ENCODE results near the gene CTDSPL.
A peak's percentile ranks its signal among the peaks of the same experiment; 100 is the strongest.
"Not testable (repeated sequence)": the region's sequence is repeated elsewhere in the genome, so short reads cannot be mapped to it uniquely, and the experiment has no call there.

CTDSPL gene

DNA sequence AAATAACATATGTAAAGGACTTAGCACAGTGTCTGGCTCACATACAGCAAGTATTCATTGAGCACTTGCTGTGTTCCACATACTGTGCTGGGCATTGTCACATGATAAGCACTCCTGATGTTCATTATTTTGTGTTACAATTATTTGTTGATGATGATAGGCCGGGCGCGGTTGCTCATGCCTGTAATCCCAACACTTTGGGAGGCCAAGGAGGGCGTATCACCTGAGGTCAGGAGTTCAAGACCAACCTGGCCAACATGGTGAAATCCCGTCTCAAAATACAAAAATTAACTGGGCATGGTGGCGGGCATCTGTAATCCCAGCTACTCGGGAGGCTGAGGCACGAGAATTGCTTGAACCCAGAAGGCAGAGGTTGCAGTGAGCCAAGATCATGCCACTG is 110.4 kb downstream of the CTDSPL start:
- ATAC-seq, result not testable (repeated sequence)

DNA sequence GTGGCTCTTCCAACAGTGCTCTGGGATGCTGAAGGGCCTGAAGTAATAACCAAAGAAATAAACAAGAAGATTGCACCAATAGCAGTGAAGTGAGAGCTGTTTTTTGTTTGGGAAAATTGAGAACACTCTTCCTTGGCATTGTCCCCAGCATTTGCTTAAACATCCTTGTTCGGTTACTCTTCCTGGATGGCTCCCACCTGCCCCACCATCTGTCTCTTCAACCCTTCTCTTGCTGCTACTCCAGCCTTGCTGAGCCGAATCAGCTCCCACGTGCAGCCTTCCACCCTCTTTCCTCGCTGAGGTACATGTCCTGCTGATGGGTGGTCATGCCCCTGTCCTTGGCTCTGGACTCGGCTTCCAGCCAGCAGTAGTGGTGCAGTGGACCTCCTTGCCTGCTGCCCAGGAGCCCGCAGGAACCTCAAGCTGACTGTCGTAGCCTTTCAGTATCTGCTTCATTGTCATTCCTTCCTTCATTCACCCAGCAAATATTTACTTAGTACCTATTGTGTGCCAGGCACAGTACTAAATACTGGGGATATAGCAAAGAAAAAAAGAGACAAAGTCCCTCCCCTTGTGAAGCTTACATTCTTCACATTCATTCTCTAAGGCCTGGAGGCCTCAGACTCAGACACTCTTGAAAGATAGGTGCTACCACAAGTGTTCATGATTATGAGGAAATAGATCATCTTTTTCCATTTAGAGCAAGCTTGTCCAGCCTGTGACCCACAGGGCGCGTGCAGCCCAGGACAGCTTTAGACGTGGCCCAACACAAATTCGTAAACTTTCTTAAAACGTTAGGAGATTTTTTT is 111.8 kb downstream of the CTDSPL start:
- ATAC-seq, result no peak

DNA sequence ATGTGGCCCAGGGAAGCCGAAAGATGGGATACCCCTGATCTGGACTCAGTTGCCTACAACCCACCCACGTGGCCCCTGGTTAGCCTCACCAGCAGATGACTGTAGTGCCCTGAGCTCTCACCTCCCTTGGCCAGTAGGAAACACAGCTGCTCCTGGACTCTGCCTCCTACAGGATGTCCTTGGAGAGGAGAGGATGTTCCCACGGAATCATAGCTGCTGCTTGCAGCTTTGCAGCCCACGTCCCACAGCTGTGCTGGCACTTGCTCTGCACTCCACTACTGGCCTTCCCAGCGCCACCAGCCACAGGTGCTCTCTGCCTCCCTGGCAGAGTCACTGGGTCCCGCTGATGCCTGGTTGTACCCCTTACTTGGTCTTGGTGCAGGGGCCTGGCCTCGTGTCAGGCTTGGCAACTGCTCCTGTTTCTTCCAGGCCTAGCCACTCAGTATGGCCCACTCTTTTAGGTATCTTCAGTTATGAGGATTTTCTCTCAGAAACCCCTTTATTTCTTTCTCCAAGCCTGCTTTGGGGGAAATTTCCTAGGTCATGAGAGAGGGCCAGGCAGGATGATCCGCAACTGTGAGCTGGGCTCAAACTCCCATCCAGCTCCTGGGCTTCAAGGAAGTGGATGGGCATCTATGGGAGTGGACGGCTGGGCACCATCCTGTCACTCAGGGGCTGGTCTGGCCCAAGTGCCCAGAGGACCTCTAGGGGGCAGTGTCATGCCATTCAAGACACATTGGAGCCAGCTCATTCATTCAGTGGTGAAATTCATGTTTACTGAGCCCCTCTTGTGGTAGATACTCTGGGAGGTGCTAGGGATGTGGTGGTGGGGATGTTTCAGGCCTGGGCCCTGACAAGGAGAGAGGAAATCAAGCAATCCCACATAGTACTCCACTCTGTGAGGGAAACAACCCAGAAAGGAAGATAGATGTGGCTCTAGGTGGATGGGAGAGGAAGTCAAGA is 112.7 kb downstream of the CTDSPL start:
- ATAC-seq, result peak; percentile 87 to 88

DNA sequence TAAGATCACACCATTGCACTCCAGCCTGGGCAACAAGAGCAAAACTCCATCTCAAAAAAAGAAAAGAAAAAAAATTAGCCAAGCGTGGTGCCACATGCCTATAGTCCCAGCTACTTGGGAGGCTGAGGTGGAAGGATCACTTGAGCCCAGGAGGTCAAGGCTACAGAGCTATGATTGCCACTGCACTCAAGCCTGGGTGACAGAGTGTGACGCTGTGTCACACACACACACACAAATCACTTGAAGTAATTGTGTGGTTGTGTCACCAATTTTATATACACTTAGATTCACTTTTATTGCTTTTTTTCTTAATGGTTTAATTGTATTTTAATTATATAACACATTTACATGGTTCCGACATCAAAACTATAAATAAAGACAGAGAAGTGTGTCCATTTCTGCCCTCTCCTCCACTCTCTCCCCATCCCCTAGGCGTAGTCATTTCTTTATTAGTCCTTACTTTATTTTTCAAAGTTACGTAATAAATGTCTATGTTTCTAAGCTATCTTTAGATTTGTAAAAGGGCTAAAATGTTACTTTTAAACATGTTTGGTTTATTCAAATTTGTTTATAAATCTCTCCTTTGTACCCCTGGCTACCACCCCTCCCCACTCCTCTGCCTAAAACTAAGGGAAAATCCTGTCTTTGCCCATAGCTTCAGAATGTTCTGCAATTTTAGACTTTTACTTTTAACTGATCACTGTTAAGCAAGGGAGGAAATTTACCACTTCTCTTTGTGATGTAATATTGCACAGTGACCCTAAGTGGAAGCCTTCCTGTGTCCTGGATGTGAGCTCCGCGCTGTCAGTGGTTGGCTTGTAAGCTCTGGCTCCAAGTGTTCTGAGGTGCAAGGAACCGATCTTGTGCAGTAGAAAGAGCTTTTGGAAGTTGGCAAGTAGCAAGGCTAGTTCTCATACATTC is 118.1 kb downstream of the CTDSPL start:
- no peak for ATAC-seq

DNA sequence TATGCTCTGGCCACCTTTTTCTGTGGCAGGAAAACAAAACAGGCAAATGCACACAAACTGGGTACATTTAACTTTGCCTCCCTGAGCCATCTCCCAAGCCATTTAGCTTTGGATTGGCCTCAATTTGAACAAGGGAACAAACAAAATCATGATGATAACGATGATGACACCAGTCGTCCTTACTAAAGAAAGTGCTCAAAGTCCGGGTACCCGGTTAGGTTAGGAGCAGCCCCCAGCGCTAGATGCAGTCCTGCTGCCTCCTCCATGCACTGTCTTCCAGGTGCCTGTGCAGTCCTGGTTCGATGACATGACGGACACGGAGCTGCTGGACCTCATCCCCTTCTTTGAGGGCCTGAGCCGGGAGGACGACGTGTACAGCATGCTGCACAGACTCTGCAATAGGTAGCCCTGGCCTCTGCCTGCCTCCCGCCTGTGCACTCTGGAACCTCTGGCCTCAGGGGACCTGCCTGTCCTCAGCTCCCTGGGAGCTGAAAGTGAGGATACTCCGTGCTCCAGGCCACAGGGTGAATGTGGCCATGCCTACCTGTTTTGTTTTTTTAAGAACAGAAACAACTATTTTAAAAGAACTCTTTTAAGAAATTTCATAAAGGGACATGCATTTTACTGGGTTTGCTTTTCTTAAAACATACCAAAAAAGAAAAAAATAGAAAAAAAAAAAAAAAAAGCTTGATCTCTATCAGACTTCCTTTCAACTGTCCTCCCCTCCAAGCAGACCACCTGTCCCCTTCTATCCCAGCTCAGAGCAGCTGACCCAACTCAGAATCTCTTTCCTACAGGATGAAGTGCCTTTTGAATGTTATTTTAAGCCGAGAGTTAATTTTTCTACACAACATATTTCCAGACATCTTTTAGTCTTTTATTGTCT is 119.0 kb downstream of the CTDSPL start:
- ATAC-seq, result no peak

DNA sequence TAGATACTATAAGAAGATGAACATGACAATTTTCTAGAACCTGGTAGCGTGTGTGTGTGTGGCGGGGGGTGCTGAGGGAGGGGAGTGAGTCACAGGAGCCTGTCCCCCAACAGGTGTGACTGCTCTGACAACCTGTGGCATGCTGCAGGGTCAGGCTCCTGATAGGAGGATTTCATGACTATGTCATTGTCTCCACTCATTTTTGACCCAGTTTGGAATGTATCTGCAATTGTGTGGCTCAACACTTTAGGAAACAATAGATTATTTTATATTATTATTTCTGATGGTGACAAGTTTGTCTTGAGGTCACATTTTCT is 119.6 kb downstream of the CTDSPL start:
- no peak for ATAC-seq

DNA sequence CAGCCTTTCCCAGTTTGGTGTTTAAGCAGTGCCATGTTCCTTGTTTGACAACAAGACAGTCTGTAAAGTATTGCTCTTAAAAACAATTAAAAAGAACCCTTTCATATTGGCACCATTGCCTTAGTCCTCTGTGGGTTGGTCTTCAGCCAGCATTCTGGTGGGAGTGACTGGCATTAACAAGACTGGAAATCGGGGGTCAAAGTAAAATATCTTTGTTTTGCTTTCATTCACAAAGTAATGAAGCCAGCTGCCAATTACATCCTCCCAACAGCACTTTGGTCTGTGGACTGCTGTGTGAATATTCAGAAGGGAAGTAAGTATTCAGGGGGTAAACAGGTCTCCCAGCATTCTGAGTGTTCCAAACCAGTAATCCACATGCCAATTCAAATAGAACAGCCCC is 120.7 kb downstream of the CTDSPL start:
- ATAC-seq, result no peak

DNA sequence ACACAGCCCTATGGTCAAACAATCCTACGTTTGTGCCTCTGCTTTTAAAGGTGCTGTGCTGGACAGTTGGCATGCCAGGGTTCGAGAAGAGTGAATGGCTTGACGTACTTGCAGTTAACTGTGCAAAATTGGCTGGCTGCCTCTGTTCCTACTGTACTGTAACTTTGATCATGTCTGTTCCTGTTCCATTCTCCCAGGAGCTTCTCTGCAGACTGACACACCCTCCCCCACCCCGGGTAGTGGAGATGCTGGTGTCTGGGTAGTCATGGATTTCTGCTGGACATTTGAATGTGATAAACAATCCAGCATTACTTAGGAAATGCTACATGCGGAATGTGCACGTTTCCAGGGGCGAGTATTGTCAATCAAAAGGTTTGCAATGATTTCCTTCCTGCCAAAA is 122.4 kb downstream of the CTDSPL start:
- ATAC-seq, result no peak

DNA sequence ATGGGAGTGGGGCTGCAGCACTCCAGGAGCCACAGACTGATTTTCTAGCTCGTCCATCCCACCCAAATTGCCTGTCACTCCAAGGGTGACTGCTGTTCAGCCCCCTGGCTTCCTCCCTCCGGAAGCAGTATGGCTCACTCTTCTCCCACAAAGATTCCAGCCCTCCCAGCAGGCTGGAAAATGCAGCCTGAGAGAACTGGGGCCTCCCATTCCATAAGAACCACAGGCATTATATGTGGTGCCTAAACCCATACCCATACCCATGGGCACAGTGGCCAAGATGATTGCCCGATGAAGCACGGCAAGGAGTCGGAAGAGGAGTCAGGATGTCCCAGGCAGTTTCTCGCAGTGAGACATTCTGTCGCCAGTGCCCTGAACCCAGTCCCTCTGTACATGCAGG is 122.9 kb downstream of the CTDSPL start:
- ATAC-seq, result no peak

DNA sequence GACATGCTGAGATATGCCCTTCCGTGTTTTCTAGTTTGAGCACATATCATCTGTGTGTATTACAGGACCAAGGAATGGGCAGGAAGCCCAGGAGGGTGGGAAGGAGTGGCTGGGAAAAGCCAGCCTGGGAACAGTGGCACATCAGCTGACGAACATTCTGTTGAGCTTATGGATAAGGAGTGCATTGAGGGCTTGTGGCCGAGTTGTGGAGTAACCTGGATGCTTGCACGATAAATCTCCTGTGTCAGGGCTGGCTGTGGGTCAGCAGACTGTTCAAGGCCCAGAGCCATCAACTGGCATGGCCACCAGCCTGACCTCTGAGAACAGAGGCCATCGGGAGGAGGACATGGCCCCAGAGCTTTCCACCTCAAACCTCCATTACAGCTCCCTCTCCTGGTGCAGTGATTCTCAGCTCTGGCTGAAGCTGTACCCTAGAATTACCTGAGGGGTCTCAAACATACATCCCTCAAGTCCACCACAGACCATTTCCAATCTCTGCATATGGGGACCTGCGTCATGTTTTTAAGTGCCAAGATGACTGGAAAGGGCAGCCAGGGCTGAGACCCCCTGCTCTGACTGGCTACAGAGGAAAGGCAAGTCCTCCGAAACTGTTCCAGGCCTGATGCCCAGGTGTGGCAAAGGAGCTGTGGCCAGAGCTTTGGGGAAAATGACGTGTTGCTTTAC is 124.1 kb downstream of the CTDSPL start:
- ATAC-seq, result no peak

DNA sequence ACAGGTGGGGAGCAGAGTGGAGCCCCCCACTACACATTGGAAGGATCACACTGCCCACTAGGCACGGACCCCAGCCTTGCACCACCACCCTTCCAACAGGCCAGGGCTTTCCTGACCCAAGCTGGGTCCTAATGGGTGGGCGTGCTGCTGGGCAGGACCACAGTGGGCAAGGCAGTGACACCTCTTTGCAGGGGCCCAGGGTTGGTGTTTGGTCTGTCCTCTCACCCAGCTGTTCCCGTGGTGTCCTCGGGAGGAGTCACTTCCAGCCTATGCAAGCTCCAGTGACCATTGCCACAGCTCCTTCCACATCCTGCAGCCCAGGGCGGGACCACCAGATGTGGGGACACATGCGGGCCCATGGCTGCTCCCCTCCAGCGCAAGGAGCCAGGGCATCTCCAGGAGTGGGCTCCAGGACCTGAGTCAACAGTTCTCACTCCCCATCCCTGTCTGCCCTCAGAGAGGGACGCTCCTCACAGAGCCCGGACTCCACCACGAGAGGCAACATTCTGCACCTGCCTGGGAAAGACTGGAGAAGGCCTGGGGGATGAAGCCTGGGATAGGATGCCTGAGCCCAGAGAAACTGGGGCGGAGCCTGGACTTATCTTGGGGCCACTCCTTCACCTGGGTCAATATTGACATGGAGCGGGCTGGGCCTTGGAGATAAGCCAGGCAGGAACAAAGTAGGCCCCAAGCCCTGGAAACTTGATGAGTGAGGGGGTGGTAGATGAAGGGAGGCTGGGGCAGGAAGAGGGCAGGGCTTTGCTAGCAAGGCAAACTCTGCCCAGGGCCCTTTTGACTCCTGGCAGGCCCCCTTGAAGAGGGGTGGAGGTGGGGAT is 125.0 kb downstream of the CTDSPL start:
- ATAC-seq, result no peak

DNA sequence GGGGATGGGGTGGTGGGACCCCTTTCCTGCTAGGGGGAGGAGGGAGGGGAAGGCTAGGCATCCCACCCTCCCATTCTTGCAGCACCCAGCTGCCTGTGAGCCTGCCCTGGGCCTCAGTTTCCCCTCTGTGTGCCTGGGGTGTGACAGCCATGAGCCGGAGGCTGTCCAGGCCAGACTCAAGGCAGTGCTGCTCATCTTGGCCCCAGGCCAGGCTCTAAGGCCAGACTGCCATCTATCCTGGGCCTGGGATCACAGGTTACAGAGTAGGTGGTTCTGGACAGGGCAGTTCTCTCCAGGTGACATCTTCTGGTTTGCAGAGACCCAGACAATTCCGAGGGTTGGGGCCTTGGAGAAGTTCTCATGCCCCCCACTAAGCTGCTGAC is 125.6 kb downstream of the CTDSPL start:
- ATAC-seq, result no peak

DNA sequence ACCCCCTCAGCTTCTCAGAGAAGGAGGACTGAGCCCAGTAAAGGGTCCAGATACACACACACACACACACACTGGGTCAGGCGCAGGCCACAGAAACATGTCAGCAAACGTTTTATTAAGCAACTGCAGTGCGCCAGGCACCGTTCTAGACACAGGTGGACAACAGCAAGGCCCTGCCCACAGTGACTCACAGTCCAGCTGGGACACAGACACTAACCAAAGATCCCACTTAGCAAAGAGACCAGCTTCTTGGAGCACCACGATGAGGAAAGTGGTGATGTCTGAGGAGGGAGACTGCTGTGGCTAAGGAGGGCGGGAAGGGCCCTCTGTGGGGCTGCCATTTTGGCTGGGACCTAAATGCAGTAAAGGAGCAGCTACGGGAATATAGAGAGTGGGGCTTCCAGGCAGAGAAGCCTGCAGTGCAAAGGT is 126.1 kb downstream of the CTDSPL start:
- ATAC-seq, result no peak

DNA sequence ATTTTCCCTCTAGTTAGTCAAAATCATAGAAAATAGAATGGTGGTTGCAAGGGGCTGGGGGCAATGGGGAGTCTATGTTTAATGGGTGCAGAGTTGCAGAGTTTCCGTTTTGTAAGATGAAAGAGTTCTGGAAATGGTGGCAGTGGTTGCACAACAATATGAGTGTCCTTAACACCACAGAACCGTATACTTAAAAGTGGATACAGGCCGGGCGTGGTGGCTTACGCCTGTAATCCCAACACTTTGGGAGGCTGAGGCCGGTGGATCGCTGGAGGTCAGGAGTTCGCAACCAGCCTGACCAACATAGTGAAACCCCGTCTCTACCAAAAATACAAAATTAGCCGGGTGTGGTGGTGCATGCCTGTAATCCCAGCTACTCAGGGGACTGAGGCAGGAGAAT is 126.7 kb downstream of the CTDSPL start:
- ATAC-seq, result not testable (repeated sequence)

DNA sequence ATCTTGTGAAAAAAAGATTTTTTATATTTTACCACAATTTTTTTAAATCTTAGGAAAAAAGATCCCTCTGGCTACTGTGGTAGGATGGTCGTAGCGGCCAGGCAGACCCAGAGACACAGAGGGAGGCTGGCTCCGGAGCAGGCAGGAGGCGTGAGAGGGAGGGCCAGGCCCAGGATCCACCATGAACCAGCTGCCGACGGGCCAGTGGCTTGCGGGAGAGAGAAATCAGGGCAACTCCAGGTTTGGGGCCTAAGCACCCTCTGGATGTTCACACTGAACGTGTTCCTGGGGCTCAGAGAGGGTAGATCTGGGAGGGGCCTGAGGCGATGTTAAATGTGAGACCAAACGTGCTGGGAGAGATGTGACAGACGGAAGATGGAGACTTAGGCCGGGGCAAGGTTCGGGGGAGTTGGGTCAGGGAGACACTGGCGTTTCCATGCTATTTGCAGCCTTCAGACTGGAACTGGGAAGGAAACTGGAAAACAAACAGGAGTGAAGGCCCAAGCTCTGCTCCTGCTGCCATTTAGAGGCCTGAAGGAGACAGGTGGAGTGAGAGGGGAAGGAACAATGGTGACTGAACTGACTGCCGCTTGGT is 127.3 kb downstream of the CTDSPL start:
- no peak for ATAC-seq

DNA sequence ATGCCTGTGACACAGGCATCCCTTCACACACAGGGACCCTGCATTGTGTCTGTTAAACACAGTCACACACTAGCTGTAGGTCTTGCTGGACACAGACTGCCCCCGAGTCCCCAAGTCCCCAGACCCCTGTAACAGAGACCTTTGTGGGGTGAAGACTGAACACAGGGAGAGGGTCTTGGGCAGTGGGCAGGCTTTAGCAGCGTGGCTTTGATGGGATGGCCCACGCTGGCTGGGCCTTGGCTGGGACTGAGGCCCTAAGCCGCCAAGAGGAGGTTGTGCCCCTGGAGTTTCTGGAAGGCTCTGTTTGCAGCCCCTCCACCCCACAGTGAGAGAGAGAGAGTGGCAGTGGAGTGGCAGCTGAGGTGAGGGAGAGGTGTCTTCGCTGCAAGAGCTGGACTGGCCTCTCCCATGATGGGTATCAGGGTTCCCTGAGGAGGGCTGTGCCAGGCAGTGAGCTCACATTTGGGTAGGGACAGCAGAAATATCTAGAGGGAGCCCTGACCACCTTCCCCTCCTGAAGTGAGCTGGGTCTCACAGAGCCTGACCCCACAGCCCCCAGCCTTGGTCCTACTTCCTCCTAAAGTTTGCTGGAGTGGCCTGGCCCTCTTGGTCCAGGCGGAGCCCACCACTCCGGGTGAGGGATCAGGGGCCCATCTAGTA is 128.3 kb downstream of the CTDSPL start:
- no peak for ATAC-seq

DNA sequence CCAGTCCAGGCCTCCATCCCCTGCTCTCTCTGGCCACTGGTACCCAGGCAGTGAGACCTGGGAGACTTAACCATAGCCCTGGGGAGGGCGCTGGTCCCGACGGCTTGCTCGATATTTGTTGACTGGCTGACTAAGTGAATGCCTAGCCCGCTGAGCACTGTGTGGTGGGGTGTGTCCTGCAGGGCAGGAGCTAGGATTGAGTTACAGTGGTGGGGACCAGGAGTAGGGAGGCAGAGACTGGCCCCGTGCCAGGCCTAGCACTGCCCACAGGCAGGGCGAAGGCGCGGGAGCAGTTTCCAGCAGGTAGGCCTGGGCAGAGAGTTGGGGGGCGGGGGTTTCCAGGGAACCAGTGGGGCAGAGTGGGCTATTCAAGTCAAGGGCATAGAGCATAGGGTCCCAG is 128.8 kb downstream of the CTDSPL start, which contains the start of gene VILL:
Gene VILL, plus strand, starts transcription at position 260 of the 400 bp plus-strand sequence. CDS start 2,887 bp downstream, outside the sequence.
- no peak for ATAC-seq

DNA sequence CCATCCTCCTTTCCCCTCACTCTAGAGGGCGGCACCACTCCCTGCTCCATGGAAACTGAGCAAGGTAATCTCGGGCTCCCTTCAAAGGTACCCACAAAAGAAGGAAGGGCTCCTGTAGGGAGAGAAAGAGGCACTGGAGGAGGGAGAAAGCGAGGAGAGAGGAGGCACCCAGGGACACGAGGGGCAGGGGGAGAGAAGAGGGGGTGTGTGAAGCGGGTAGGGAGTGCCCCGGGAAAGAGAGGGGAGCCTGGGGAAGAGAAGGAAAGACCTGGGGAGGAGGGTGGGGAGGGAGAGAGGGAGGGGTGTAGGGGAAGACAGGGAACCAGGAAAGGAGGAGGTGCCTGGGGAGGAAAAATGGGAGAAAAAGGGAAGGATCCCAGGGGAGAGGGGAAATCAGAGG is 129.4 kb downstream of the CTDSPL start:
- ATAC-seq, result no peak

DNA sequence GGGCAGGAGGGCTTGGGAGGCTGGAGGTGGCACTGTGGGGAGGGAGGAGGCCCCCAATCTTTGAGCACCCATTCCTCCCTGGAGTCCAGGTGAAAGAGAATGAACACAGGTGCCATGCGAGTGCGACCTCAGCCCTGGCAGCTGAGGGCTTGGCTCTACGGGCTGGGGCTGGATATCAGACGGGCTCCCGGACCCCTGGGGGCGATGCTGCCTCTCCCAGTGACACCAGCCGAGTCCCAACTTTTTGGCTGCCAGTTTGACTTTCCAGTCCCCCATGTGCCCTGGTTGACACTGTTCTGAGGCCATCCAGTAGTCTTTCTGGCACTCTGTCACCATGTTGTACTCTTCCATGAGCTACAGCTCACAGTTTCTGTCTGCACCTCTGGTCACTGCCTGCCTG is 130.1 kb downstream of the CTDSPL start:
- ATAC-seq, result no peak
